Measurements from ENCODE around the gene GFI1B. TPM values are rescaled to one million over a fixed set of nuclear protein-coding genes. Genes with fewer than 3 reads are reported as not detected.
A peak's percentile ranks its signal among the peaks of the same experiment; 100 is the strongest.

The GFI1B gene
- total RNA-seq, 1 experiment from 2014 or later, result not detected

- Histone ChIP-seq H3K9me2 (replicated peaks; ENCODE audit: low read length) (no peaks in the 10 kb centered on the region), H2AFZ (ENCODE audit: low read length) (peak overlapping the region; percentile 90), H3K36me3 (ENCODE audit: low read depth, low read length) (no peaks in the 10 kb centered on the region), H3K79me2 (ENCODE audit: low read length) (peaks cover 41% of the 10 kb centered on the region), H3K27me3 (ENCODE audit: low read length) (no peaks in the 10 kb centered on the region), H4K20me1 (ENCODE audit: low read length) (no peaks in the 10 kb centered on the region), H3K9me3 (ENCODE audit: low read length) (no peaks in the 10 kb centered on the region), H3K4me2 (ENCODE audit: low read length) (peak overlapping the region; percentile 83), H3K9ac (ENCODE audit: low read length) (peak overlapping the region; percentile 96), H3F3A (ENCODE audit: low read length, unreplicated experiment) (no peaks in the 10 kb centered on the region), H3K4me3 (ENCODE audit: low read length) (peak overlapping the region; percentile 96), H3K27ac (ENCODE audit: low read length) (no peak overlapping the region), H3K4me1 (ENCODE audit: insufficient read depth, low read length) (peaks cover 27% of the 10 kb centered on the region)
- ATAC-seq (no peak; the same call in 1 of the 2 replicates), DNase-seq (no peak)
- intact Hi-C loops (cut with micrococcal nuclease), result no loop called here
- BruUV-seq (replicated peaks), result TSS peak; percentile 95
- no peak for TF ChIP-seq EZH2 (IDR thresholded peaks at IDR 0.05; ENCODE audit: low read length, unreplicated experiment)
- no peak for TF ChIP-seq EZH2phosphoT487 (IDR thresholded peaks at IDR 0.05; ENCODE audit: borderline replicate concordance, low read length)
- no peak for TF ChIP-seq CTCF (conservative IDR thresholded peaks at IDR 0.05; ENCODE audit: low read depth, low read length)
- POLR2A ChIA-PET (ENCODE audit: unreplicated experiment), result interaction anchor here (0.6 kb wide), 1 partner anchor 67 kb away, joined by 3 read pairs; no protein-coding TSS in a partner anchor
- CTCF ChIA-PET, result no interaction called here
Measured at GRCh38 chr9:132945186-132946130, 33.0 kb upstream of the GFI1B start.

GRCh38 chr9:132946211-132946610 lies 32.3 kb upstream of the GFI1B start:
- H3K4me2 ChIP-seq (ENCODE audit: low read length), result no peak overlapping the region
- peaks cover 27% of the 10 kb centered on the region for H3K4me1 ChIP-seq (ENCODE audit: insufficient read depth, low read length)
- TF ChIP-seq CTCF (conservative IDR thresholded peaks at IDR 0.05; ENCODE audit: low read depth, low read length) (no peak), EZH2phosphoT487 (IDR thresholded peaks at IDR 0.05; ENCODE audit: borderline replicate concordance, low read length) (no peak), EZH2 (IDR thresholded peaks at IDR 0.05; ENCODE audit: low read length, unreplicated experiment) (no peak)
- ChIA-PET CTCF (no interaction called here), POLR2A (ENCODE audit: unreplicated experiment) (no interaction called here)
- H3F3A ChIP-seq (ENCODE audit: low read length, unreplicated experiment), result no peaks in the 10 kb centered on the region
- no peaks in the 10 kb centered on the region for H3K27me3 ChIP-seq (ENCODE audit: low read length)
- no peak overlapping the region for H2AFZ ChIP-seq (ENCODE audit: low read length)
- intact Hi-C loops (cut with micrococcal nuclease), result no loop called here
- DNase-seq, result no peak
- no peak overlapping the region for H3K4me3 ChIP-seq (ENCODE audit: low read length)
- H3K9me2 ChIP-seq (replicated peaks; ENCODE audit: low read length), result no peaks in the 10 kb centered on the region
- BruUV-seq (replicated peaks), result no TSS peak
- peaks cover 33% of the 10 kb centered on the region for H3K79me2 ChIP-seq (ENCODE audit: low read length)
- H3K27ac ChIP-seq (ENCODE audit: low read length), result no peak overlapping the region
- no peak overlapping the region for H3K9ac ChIP-seq (ENCODE audit: low read length)
- ATAC-seq, result no peak
- no peaks in the 10 kb centered on the region for H3K9me3 ChIP-seq (ENCODE audit: low read length)
- H3K36me3 ChIP-seq (ENCODE audit: low read depth, low read length), result no peaks in the 10 kb centered on the region
- no peaks in the 10 kb centered on the region for H4K20me1 ChIP-seq (ENCODE audit: low read length)

Data from PC-3 (cell line).